SK-N-SH (cell line): ENCODE data around the gene DISP2.

Source experiments
- GABPA ChIP-seq: IDR thresholded peaks from 2 replicates; pipeline ENCODE4 v1.4.0; 2012; ENCODE audit warnings: low read depth, mild to moderate bottlenecking
- TAF1 ChIP-seq: IDR thresholded peaks from 2 replicates; pipeline ENCODE4 v1.6.1; 2012; ENCODE audit warnings: low read depth, mild to moderate bottlenecking, low read length, moderate library complexity, borderline replicate concordance
- TEAD4 ChIP-seq: IDR thresholded peaks from 2 replicates; pipeline ENCODE4 v1.4.0; 2012; ENCODE audit warnings: mild to moderate bottlenecking, borderline replicate concordance; ENCODE audit not compliant: insufficient read depth
- TF ChIP-seq, protein P1 (sequence below): fragments of 200-600 bp; sonication (generic); IDR thresholded peaks from 2 replicates; pipeline ENCODE4 v1.6.1; 2017; ENCODE audit warnings: antibody characterized with exemption, mild to moderate bottlenecking, moderate library complexity

DNA sequence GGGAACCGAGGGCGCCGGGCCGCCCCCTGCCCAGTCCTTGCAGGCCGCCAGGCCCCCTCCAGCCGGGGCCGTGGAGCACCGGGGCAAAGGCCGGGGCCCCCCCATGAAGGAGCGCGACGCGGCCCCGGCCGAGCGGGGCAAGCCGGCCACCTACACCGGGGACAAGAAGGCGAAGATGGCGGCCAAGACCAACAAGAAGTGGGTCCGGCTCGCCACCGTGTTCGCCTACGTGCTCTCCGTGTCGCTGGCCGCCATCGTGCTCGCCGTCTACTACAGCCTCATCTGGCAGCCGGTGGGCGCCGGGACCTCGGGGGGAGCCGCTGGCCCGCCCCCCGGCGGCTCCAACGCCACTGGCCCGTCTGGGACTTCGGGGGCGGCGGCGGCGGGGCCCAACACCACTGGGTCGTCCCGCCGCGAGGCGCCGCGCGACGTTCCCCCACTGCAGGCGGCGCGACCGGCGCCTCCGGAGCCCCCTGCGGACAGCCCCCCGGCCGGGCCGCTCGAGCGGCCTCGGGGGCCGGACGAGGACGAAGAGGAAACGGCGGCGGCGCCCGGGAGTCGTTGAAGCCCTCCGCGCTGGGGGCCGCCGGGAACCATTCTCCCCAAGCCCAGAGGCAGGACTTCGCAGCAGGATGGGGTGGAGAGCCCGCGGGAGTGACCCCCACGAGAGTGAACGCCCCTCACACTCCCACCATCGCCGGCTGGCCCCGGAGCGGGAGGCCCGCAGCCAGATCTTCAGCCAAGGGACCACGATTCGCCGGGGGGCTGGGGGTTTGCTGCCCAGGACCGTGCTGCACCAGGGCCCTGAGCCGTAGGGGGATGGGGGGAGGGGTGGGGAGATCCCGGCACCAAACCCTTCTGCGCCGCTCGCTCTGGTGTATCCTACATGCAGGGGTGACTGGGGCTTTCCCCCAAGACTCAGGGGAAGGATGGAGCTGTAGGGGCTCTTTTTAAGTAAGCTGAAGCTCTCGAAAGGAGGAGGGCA is 33.8 kb upstream of the DISP2 start:
- TF ChIP-seq TEAD4 (no peak), GABPA (no peak), TAF1 (no peak)
- TF ChIP-seq, protein P1, sequence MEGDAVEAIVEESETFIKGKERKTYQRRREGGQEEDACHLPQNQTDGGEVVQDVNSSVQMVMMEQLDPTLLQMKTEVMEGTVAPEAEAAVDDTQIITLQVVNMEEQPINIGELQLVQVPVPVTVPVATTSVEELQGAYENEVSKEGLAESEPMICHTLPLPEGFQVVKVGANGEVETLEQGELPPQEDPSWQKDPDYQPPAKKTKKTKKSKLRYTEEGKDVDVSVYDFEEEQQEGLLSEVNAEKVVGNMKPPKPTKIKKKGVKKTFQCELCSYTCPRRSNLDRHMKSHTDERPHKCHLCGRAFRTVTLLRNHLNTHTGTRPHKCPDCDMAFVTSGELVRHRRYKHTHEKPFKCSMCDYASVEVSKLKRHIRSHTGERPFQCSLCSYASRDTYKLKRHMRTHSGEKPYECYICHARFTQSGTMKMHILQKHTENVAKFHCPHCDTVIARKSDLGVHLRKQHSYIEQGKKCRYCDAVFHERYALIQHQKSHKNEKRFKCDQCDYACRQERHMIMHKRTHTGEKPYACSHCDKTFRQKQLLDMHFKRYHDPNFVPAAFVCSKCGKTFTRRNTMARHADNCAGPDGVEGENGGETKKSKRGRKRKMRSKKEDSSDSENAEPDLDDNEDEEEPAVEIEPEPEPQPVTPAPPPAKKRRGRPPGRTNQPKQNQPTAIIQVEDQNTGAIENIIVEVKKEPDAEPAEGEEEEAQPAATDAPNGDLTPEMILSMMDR = no peak
